ENCODE results near the gene HSD17B1.

The HSD17B1 gene

DNA sequence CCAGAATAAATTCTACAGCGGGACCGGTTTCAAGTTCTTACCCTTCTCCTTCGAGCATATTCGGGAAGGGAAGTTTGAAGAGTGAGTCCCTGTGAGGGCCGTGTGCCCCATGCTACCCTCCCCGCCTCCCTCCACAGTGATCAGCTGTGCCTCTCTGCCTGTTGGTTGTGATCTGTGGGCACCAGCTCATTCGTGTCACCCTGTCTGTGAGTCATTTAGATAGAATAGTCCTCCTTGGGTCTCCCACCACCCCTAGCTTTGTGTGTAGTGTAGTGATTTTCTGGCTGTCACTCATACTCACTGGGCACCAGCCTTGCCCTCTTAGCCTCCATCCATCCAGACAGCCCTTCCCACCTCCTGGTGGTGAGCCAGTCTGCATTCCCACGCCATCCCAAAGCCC is 31.7 kb upstream of the HSD17B1 start:
- Histone ChIP-seq H3K4me1 (ENCODE audit: insufficient read depth, low read length, poor library complexity, severe bottlenecking) (peaks cover 35% of the 10 kb centered on the region), H3K4me2 (ENCODE audit: low read depth, low read length, poor library complexity, severe bottlenecking) (no peak overlapping the region), H3F3A (ENCODE audit: low read depth) (no peaks in the 10 kb centered on the region), H3K9ac (ENCODE audit: low read depth, low read length, poor library complexity, severe bottlenecking) (no peak overlapping the region), H3K36me3 (ENCODE audit: insufficient read depth, low read length) (no peaks in the 10 kb centered on the region), H3K27me3 (ENCODE audit: insufficient read depth, low read length, poor library complexity, severe bottlenecking) (no peaks in the 10 kb centered on the region), H3K9me2 (replicated peaks; ENCODE audit: low read depth, low read length) (no peaks in the 10 kb centered on the region), H3K79me2 (ENCODE audit: insufficient read depth, low read length) (no peaks in the 10 kb centered on the region), H3K9me3 (ENCODE audit: insufficient read depth, low read depth, low read length) (no peaks in the 10 kb centered on the region), H4K20me1 (ENCODE audit: insufficient read depth, low read length, poor library complexity, severe bottlenecking) (no peaks in the 10 kb centered on the region), H3K4me3 (ENCODE audit: low read length, poor library complexity, severe bottlenecking) (no peak overlapping the region), H2AFZ (ENCODE audit: low read length) (no peak overlapping the region)
- TF ChIP-seq CTCF (conservative IDR thresholded peaks at IDR 0.05; ENCODE audit: low read length) (no peak), EZH2phosphoT487 (IDR thresholded peaks at IDR 0.05; ENCODE audit: borderline replicate concordance) (no peak)

GRCh38 chr17:42521666-42522262 is 31.0 kb upstream of the HSD17B1 start:
- H3K27me3 ChIP-seq (ENCODE audit: insufficient read depth, low read length, poor library complexity, severe bottlenecking), result no peaks in the 10 kb centered on the region
- peaks cover 28% of the 10 kb centered on the region for H3K4me1 ChIP-seq (ENCODE audit: insufficient read depth, low read length, poor library complexity, severe bottlenecking)
- H4K20me1 ChIP-seq (ENCODE audit: insufficient read depth, low read length, poor library complexity, severe bottlenecking), result no peaks in the 10 kb centered on the region
- no peaks in the 10 kb centered on the region for H3K79me2 ChIP-seq (ENCODE audit: insufficient read depth, low read length)
- H3K4me3 ChIP-seq (ENCODE audit: low read length, poor library complexity, severe bottlenecking), result no peak overlapping the region
- H3K9ac ChIP-seq (ENCODE audit: low read depth, low read length, poor library complexity, severe bottlenecking), result no peak overlapping the region
- H3F3A ChIP-seq (ENCODE audit: low read depth), result no peaks in the 10 kb centered on the region
- TF ChIP-seq CTCF (conservative IDR thresholded peaks at IDR 0.05; ENCODE audit: low read length) (no peak), EZH2phosphoT487 (IDR thresholded peaks at IDR 0.05; ENCODE audit: borderline replicate concordance) (no peak)
- no peaks in the 10 kb centered on the region for H3K9me2 ChIP-seq (replicated peaks; ENCODE audit: low read depth, low read length)
- no peak overlapping the region for H3K4me2 ChIP-seq (ENCODE audit: low read depth, low read length, poor library complexity, severe bottlenecking)
- no peak overlapping the region for H2AFZ ChIP-seq (ENCODE audit: low read length)
- H3K36me3 ChIP-seq (ENCODE audit: insufficient read depth, low read length), result no peaks in the 10 kb centered on the region
- no peaks in the 10 kb centered on the region for H3K9me3 ChIP-seq (ENCODE audit: insufficient read depth, low read depth, low read length)

- Histone ChIP-seq H3K79me2 (ENCODE audit: insufficient read depth, low read length) (no peaks in the 10 kb centered on the region), H3K36me3 (ENCODE audit: insufficient read depth, low read length) (no peaks in the 10 kb centered on the region), H3K9ac (ENCODE audit: low read depth, low read length, poor library complexity, severe bottlenecking) (no peak overlapping the region), H3K9me2 (replicated peaks; ENCODE audit: low read depth, low read length) (no peaks in the 10 kb centered on the region), H3K4me2 (ENCODE audit: low read depth, low read length, poor library complexity, severe bottlenecking) (no peak overlapping the region), H3F3A (ENCODE audit: low read depth) (no peaks in the 10 kb centered on the region), H3K4me1 (ENCODE audit: insufficient read depth, low read length, poor library complexity, severe bottlenecking) (peaks cover 26% of the 10 kb centered on the region), H3K27me3 (ENCODE audit: insufficient read depth, low read length, poor library complexity, severe bottlenecking) (no peaks in the 10 kb centered on the region), H3K4me3 (ENCODE audit: low read length, poor library complexity, severe bottlenecking) (no peak overlapping the region), H2AFZ (ENCODE audit: low read length) (no peak overlapping the region), H3K9me3 (ENCODE audit: insufficient read depth, low read depth, low read length) (no peaks in the 10 kb centered on the region), H4K20me1 (ENCODE audit: insufficient read depth, low read length, poor library complexity, severe bottlenecking) (no peaks in the 10 kb centered on the region)
- TF ChIP-seq CTCF (conservative IDR thresholded peaks at IDR 0.05; ENCODE audit: low read length) (no peak), EZH2phosphoT487 (IDR thresholded peaks at IDR 0.05; ENCODE audit: borderline replicate concordance) (no peak)
Measured at GRCh38 chr17:42522263-42522790, 30.4 kb upstream of the HSD17B1 start.
